Esophagus (tissue), 2 donors: ENCODE measurements around the gene LGALS16. TPM values are rescaled to one million over a fixed set of nuclear protein-coding genes. Genes with fewer than 3 reads are reported as not detected.

Experiments
- H3K27ac ChIP-seq, 2 donors: one replicate each; pipeline ENCODE4 v1.5.1; 2013; ENCODE audit warnings: low read depth in 2 of 2, mild to moderate bottlenecking in 2 of 2, inconsistent platforms in 1 of 2, low read length in 1 of 2, moderate library complexity in 1 of 2
- H3K27me3 ChIP-seq, 2 donors: one replicate each; pipeline ENCODE4 v1.6.1; 2013; ENCODE audit warnings: low read length in 2 of 2, control low read depth in 1 of 2, mild to moderate bottlenecking in 1 of 2; ENCODE audit not compliant: insufficient read depth in 2 of 2, control insufficient read depth in 1 of 2
- H3K36me3 ChIP-seq, 2 donors: one replicate each; pipeline ENCODE4 v1.6.1; 2013; ENCODE audit warnings: low read length in 1 of 2; ENCODE audit not compliant: control insufficient read depth in 2 of 2, insufficient read depth in 2 of 2
- H3K4me1 ChIP-seq, 2 donors: one replicate each; pipeline ENCODE4 v1.6.1; 2013; ENCODE audit warnings: low read length in 1 of 2; ENCODE audit not compliant: control insufficient read depth in 2 of 2, insufficient read depth in 2 of 2
- H3K4me3 ChIP-seq, 2 donors: one replicate each; pipeline ENCODE4 v1.5.1; 2013; ENCODE audit warnings: low read length in 2 of 2, mild to moderate bottlenecking in 2 of 2, low read depth in 1 of 2, moderate library complexity in 1 of 2
- H3K9me3 ChIP-seq, 2 donors: one replicate each; pipeline ENCODE4 v1.6.1; 2013; ENCODE audit warnings: mild to moderate bottlenecking in 2 of 2, low read depth in 1 of 2, low read length in 1 of 2, moderate library complexity in 1 of 2; ENCODE audit not compliant: control insufficient read depth in 2 of 2, insufficient read depth in 1 of 2
- WGBS, 2 donors: extraction: QIAGEN DNeasy Blood & Tissue Kit; methylation state at CpG; one replicate each; pipeline ENCODE4 v1.1.7; 2013; 5-methylcytosine and 5-hydroxymethylcytosine counted together
- polyA plus RNA-seq, 2 donors: library from polyadenylated mRNA; stranded (reverse); fragments of 200-250 nt; gene quantifications; one replicate each; pipeline ENCODE4 v1.2.3, GENCODE V29; 2013
- donor health status: healthy with polysubstance abuse.
- donor health status: Bipolar disorder and iron deficiency.

LGALS16 gene
- polyA plus RNA-seq, 2 donors, result not detected

- Histone ChIP-seq H3K27me3 (peaks cover 0 to 2% of the 10 kb centered on the region in 2 donors), H3K4me3 (no peak overlapping the region), H3K27ac (no peak overlapping the region), H3K9me3 (no peaks in the 10 kb centered on the region), H3K4me1 (no peaks in the 10 kb centered on the region), H3K36me3 (no peaks in the 10 kb centered on the region)
- 82% methylated on average over 6 of the region's 6 CpGs for WGBS, 2 donors
Observed at GRCh38 chr19:39708594-39708993, 52.9 kb downstream of the LGALS16 start.

GRCh38 chr19:39709026-39709872 is 53.5 kb downstream of the LGALS16 start:
- H3K36me3 ChIP-seq, result no peaks in the 10 kb centered on the region
- H3K27ac ChIP-seq, result no peak overlapping the region
- H3K4me3 ChIP-seq, result no peak overlapping the region
- H3K27me3 ChIP-seq, result peaks cover 0 to 2% of the 10 kb centered on the region in 2 donors
- no peaks in the 10 kb centered on the region for H3K4me1 ChIP-seq
- H3K9me3 ChIP-seq, result no peaks in the 10 kb centered on the region
- 82 to 83% methylated on average over 5 of the region's 5 CpGs for WGBS, 2 donors

Other genes starting within 250 kb of the LGALS16 start
- gene ZFP36, start 249.1 kb upstream of the LGALS16 start, polyA plus RNA-seq, result 100 to 1,000 TPM; 249 to 382 TPM
- 1 to 10 TPM; 3.8 to 9.2 TPM for gene PLEKHG2, start 243.2 kb upstream of the LGALS16 start, polyA plus RNA-seq
- 1,000 to 10,000 TPM; 1,628 to 3,096 TPM for gene RPS16, start 220.0 kb upstream of the LGALS16 start, polyA plus RNA-seq
- gene SUPT5H, start 210.3 kb upstream of the LGALS16 start, polyA plus RNA-seq, result 10 to 100 TPM; 51.5 to 90.2 TPM
- gene TIMM50, start 175.1 kb upstream of the LGALS16 start, polyA plus RNA-seq, result 10 to 100 TPM; 42.3 to 42.4 TPM
- under 1 TPM in 1 of 2 donors, not detected in 1; 0.04 TPM for gene DLL3, start 157.0 kb upstream of the LGALS16 start, polyA plus RNA-seq
- not detected for gene SELENOV, start 140.8 kb upstream of the LGALS16 start, polyA plus RNA-seq
- under 1 TPM; 0.57 to 0.80 TPM for gene EID2B, start 123.1 kb upstream of the LGALS16 start, polyA plus RNA-seq
- 10 to 100 TPM; 11.6 to 16.7 TPM for gene EID2, start 115.8 kb upstream of the LGALS16 start, polyA plus RNA-seq
- gene LGALS13, start 53.4 kb upstream of the LGALS16 start, polyA plus RNA-seq, result not detected
- not detected for gene LGALS14, start 48.6 kb downstream of the LGALS16 start, polyA plus RNA-seq
- gene CLC, start 82.1 kb downstream of the LGALS16 start, polyA plus RNA-seq, result not detected
- under 1 TPM in 1 of 2 donors, not detected in 1; 0.06 TPM for gene LEUTX, start 122.9 kb downstream of the LGALS16 start, polyA plus RNA-seq
- 10 to 100 TPM in 1 of 2 donors, 1 to 10 TPM in 1; 6.8 to 13.0 TPM for gene DYRK1B, start 178.2 kb downstream of the LGALS16 start, polyA plus RNA-seq
- gene FBL, start 190.5 kb downstream of the LGALS16 start, polyA plus RNA-seq, result 100 to 1,000 TPM; 174 to 366 TPM